Liver (tissue), 9 donors: ENCODE results near the gene SLCO4A1. TPM values are rescaled to one million over a fixed set of nuclear protein-coding genes. Genes with fewer than 3 reads are reported as not detected.
A peak's percentile ranks its signal among the peaks of the same experiment; 100 is the strongest.

Experiments
- DNase-seq: peaks from one replicate; pipeline ENCODE4 v3.0.0-alpha.2; 2017; ENCODE audit warnings: low spot score
- H3K27ac ChIP-seq, 2 donors: one replicate each; pipeline ENCODE4 v1.7.0; 2013; ENCODE audit warnings: inconsistent platforms in 2 of 2, low read length in 2 of 2, control low read depth in 1 of 2, low read depth in 1 of 2, mild to moderate bottlenecking in 1 of 2
- H3K27me3 ChIP-seq, 4 donors: one replicate each; pipeline versions ENCODE4 v1.6.1 to v1.7.0; 2013; ENCODE audit warnings: low read length in 3 of 4, inconsistent platforms in 1 of 4, mild to moderate bottlenecking in 1 of 4, moderate library complexity in 1 of 4; ENCODE audit not compliant: control insufficient read depth in 4 of 4, insufficient read depth in 4 of 4
- H3K36me3 ChIP-seq, 4 donors: one replicate each; pipeline versions ENCODE4 v1.6.1 to v1.7.0; 2013; ENCODE audit warnings: low read length in 3 of 4, mild to moderate bottlenecking in 3 of 4, low read depth in 1 of 4, moderate library complexity in 1 of 4; ENCODE audit not compliant: control insufficient read depth in 4 of 4, insufficient read depth in 3 of 4
- H3K4me1 ChIP-seq, 4 donors: one replicate each; pipeline versions ENCODE4 v1.6.1 to v1.7.0; 2013; ENCODE audit warnings: low read length in 3 of 4, mild to moderate bottlenecking in 3 of 4, moderate library complexity in 1 of 4; ENCODE audit not compliant: control insufficient read depth in 4 of 4, insufficient read depth in 4 of 4
- H3K4me3 ChIP-seq, 3 donors: one replicate each; pipeline versions ENCODE4 v1.6.1 to v1.7.0; 2013; ENCODE audit warnings: low read length in 3 of 3, control low read depth in 1 of 3, low read depth in 1 of 3, mild to moderate bottlenecking in 1 of 3
- H3K9ac ChIP-seq, 2 donors: one replicate each; pipeline ENCODE4 v1.7.0; 2013; ENCODE audit warnings: low read length in 2 of 2, mild to moderate bottlenecking in 2 of 2, moderate library complexity in 2 of 2, control low read depth in 1 of 2, low read depth in 1 of 2
- H3K9me3 ChIP-seq, 4 donors: one replicate each; pipeline versions ENCODE4 v1.6.1 to v1.7.0; 2013; ENCODE audit warnings: low read length in 3 of 4; ENCODE audit not compliant: control insufficient read depth in 4 of 4
- ATF3 ChIP-seq: IDR thresholded peaks from 2 replicates; pipeline ENCODE4 v1.6.1; 2016; ENCODE audit warnings: antibody characterized with exemption
- EGR1 ChIP-seq, 2 donors: IDR thresholded peaks; 2 replicates each; pipeline ENCODE4 v1.6.1; 2016 to 2018; ENCODE audit warnings: antibody characterized with exemption in 2 of 2, low read depth in 2 of 2
- FOXA1 ChIP-seq: IDR thresholded peaks from 2 replicates; pipeline ENCODE4 v1.6.1; 2016; ENCODE audit warnings: antibody characterized with exemption
- FOXA2 ChIP-seq: IDR thresholded peaks from 2 replicates; pipeline ENCODE4 v1.6.1; 2016; ENCODE audit warnings: antibody characterized with exemption
- GABPA ChIP-seq, 2 donors: IDR thresholded peaks in 1 of 2; conservative IDR thresholded peaks in 1 of 2; 2 replicates each; pipeline ENCODE4 v1.6.1; 2016; ENCODE audit warnings: antibody characterized with exemption in 2 of 2, mild to moderate bottlenecking in 1 of 2, moderate library complexity in 1 of 2
- HNF4A ChIP-seq, 2 donors: conservative IDR thresholded peaks; 2 replicates each; pipeline ENCODE4 v1.6.1; 2016; ENCODE audit warnings: antibody characterized with exemption in 2 of 2, mild to moderate bottlenecking in 2 of 2
- HNF4G ChIP-seq: IDR thresholded peaks from 2 replicates; pipeline ENCODE4 v1.6.1; 2016; ENCODE audit warnings: antibody characterized with exemption
- JUND ChIP-seq, 2 donors: IDR thresholded peaks; 2 replicates each; pipeline ENCODE4 v1.6.1; 2016; ENCODE audit warnings: antibody characterized with exemption in 2 of 2
- NR2F2 ChIP-seq: IDR thresholded peaks from 2 replicates; pipeline ENCODE4 v1.6.1; 2016; ENCODE audit warnings: antibody characterized with exemption
- RXRA ChIP-seq, 2 donors: IDR thresholded peaks; 2 replicates each; pipeline ENCODE4 v1.6.1; 2017 to 2018; ENCODE audit warnings: antibody characterized with exemption in 2 of 2, mild to moderate bottlenecking in 1 of 2
- TAF1 ChIP-seq: conservative IDR thresholded peaks from 2 replicates; pipeline ENCODE4 v1.6.1; 2016; ENCODE audit warnings: antibody characterized with exemption, mild to moderate bottlenecking
- YY1 ChIP-seq: IDR thresholded peaks from 2 replicates; pipeline ENCODE4 v1.6.1; 2016; ENCODE audit warnings: antibody characterized with exemption, mild to moderate bottlenecking
- ZBTB33 ChIP-seq: IDR thresholded peaks from 2 replicates; pipeline ENCODE4 v1.6.1; 2016; ENCODE audit warnings: antibody characterized with exemption
- WGBS: extraction: QIAGEN DNeasy Blood & Tissue Kit; methylation state at CpG from one replicate; pipeline ENCODE4 v1.1.7; 2013; 5-methylcytosine and 5-hydroxymethylcytosine counted together
- polyA plus RNA-seq, 2 donors: library from polyadenylated mRNA; stranded (reverse) in 1 of 2; unstranded in 1 of 2; fragments of 200-250 nt in 1 of 2; fragments of >200 nt in 1 of 2; fragmentation: Nextera tagmentation in 1 of 2; extraction: Ambion mirVana in 1 of 2; gene quantifications; one replicate each; pipeline versions ENCODE4 v1.2.1 to v1.2.3, GENCODE V29; 2013 to 2015
- total RNA-seq, 2 donors: library from RNA; depleted of rRNA; stranded (reverse); fragments of >200 nt; gene quantifications; one replicate each; pipeline ENCODE4 v1.2.3, GENCODE V29; 2014
- TF ChIP-seq, protein P1 (sequence below): fragments of 150-350 bp; IDR thresholded peaks from 2 replicates; pipeline ENCODE4 v1.5.1; 2017; ENCODE audit warnings: improper control_type of control experiment, low read depth, low read length; ENCODE audit not compliant: missing input control
- TF ChIP-seq, protein P2 (sequence below): IDR thresholded peaks from 2 replicates; pipeline ENCODE4 v1.6.1; 2016; ENCODE audit warnings: antibody characterized with exemption, mild to moderate bottlenecking
- donor health status: healthy.
- donor health status: healthy.
- donor health status: healthy.
- donor health status: healthy.
- donor health status: healthy.

SLCO4A1 gene
- total and polyA plus RNA-seq, 4 donors: 1.3 to 4.3 (median 2.6) TPM

DNA sequence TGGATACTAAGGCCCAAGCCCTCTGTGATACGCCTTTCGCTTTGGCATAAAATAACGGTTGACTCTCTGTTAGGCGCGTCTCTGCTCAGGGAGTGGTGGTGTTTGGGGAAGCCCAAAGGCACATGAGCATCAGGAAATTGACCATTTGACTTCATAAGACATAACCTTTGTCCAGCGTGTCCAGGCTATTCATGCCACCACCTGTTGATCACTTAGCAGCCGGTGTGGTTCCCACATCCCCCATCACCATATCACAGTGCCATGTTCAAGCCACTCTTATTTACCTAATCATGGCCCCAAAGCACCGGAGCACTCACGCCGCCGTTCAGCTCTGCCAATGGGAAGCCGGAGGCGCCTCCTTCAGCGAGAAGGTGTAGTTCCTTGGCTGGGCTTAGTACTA, 27.9 kb downstream of the SLCO4A1 start (continued):
- TF ChIP-seq NR2F2 (no peak), FOXA1 (no peak)

DNA sequence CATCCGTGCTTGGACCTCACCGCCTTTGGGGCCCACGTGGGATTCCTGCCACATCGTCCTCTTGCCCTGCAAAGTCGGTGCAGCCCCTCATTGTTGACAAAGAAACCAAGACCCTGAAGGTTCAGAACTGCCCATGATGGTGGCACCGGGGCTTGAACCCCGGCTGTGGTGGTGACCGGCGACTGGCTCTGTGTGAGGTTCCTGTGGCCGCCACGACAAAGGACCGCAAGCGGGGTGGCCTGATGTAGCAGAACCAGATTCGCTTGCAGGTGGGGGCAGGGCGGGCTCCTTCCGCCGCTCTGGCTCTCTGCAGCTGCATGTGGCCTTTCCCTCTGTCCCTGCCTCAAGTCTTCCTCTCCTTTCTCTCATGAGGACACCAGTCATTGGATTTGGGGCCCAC, 28.7 kb downstream of the SLCO4A1 start:
- H3K27ac ChIP-seq: no peak overlapping the region
- no peak overlapping the region for H3K9ac ChIP-seq
- no peak overlapping the region for H3K4me3 ChIP-seq
- H3K27me3 ChIP-seq: no peaks in the 10 kb centered on the region
- WGBS: 96% methylated on average over 17 of the region's 17 CpGs
- DNase-seq: no peak
- TF ChIP-seq, protein P1, sequence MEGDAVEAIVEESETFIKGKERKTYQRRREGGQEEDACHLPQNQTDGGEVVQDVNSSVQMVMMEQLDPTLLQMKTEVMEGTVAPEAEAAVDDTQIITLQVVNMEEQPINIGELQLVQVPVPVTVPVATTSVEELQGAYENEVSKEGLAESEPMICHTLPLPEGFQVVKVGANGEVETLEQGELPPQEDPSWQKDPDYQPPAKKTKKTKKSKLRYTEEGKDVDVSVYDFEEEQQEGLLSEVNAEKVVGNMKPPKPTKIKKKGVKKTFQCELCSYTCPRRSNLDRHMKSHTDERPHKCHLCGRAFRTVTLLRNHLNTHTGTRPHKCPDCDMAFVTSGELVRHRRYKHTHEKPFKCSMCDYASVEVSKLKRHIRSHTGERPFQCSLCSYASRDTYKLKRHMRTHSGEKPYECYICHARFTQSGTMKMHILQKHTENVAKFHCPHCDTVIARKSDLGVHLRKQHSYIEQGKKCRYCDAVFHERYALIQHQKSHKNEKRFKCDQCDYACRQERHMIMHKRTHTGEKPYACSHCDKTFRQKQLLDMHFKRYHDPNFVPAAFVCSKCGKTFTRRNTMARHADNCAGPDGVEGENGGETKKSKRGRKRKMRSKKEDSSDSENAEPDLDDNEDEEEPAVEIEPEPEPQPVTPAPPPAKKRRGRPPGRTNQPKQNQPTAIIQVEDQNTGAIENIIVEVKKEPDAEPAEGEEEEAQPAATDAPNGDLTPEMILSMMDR: no peak
- TF ChIP-seq FOXA1 (no peak), HNF4A (conservative IDR thresholded peaks at IDR 0.05) (no peak), GABPA (IDR thresholded peaks at IDR 0.05 in 1 of 2, conservative IDR thresholded peaks at IDR 0.05 in 1 of 2) (no peak), HNF4G (no peak), JUND (IDR thresholded peaks at IDR 0.05) (no peak), ZBTB33 (no peak), YY1 (no peak), ATF3 (no peak), TAF1 (no peak), EGR1 (IDR thresholded peaks at IDR 0.05; ENCODE audit: low read depth in 2 of 2) (no peak)
- TF ChIP-seq, protein P2, sequence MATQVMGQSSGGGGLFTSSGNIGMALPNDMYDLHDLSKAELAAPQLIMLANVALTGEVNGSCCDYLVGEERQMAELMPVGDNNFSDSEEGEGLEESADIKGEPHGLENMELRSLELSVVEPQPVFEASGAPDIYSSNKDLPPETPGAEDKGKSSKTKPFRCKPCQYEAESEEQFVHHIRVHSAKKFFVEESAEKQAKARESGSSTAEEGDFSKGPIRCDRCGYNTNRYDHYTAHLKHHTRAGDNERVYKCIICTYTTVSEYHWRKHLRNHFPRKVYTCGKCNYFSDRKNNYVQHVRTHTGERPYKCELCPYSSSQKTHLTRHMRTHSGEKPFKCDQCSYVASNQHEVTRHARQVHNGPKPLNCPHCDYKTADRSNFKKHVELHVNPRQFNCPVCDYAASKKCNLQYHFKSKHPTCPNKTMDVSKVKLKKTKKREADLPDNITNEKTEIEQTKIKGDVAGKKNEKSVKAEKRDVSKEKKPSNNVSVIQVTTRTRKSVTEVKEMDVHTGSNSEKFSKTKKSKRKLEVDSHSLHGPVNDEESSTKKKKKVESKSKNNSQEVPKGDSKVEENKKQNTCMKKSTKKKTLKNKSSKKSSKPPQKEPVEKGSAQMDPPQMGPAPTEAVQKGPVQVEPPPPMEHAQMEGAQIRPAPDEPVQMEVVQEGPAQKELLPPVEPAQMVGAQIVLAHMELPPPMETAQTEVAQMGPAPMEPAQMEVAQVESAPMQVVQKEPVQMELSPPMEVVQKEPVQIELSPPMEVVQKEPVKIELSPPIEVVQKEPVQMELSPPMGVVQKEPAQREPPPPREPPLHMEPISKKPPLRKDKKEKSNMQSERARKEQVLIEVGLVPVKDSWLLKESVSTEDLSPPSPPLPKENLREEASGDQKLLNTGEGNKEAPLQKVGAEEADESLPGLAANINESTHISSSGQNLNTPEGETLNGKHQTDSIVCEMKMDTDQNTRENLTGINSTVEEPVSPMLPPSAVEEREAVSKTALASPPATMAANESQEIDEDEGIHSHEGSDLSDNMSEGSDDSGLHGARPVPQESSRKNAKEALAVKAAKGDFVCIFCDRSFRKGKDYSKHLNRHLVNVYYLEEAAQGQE: no peak
- no peaks in the 10 kb centered on the region for H3K9me3 ChIP-seq
- H3K36me3 ChIP-seq: no peaks in the 10 kb centered on the region
- H3K4me1 ChIP-seq: no peaks in the 10 kb centered on the region

- DNase-seq: no peak
- H3K4me3 ChIP-seq: no peak overlapping the region
- H3K4me1 ChIP-seq: no peaks in the 10 kb centered on the region
- TF ChIP-seq FOXA2: no peak
- TF ChIP-seq EGR1 (IDR thresholded peaks at IDR 0.05; ENCODE audit: low read depth in 2 of 2): no peak
- TF ChIP-seq RXRA (IDR thresholded peaks at IDR 0.05): peak in 1 of 2 donors; percentile 26
- TF ChIP-seq HNF4A (conservative IDR thresholded peaks at IDR 0.05): peak in 1 of 2 donors; percentile 67
- TF ChIP-seq YY1: no peak
- TF ChIP-seq NR2F2: peak; percentile 17
- WGBS: 41% methylated on average over 15 of the region's 15 CpGs
- H3K27me3 ChIP-seq: no peaks in the 10 kb centered on the region
- H3K27ac ChIP-seq: no peak overlapping the region
- H3K9ac ChIP-seq: no peak overlapping the region
- no peaks in the 10 kb centered on the region for H3K9me3 ChIP-seq
- H3K36me3 ChIP-seq: no peaks in the 10 kb centered on the region
Measured at GRCh38 chr20:62671765-62672164, 29.5 kb downstream of the SLCO4A1 start.
